GM19328 (cell line): ENCODE data around the gene DNAJB7.
A peak's percentile ranks its signal among the peaks of the same experiment; 100 is the strongest.
"Not testable (repeated sequence)": the region's sequence is repeated elsewhere in the genome, so short reads cannot be mapped to it uniquely, and the experiment has no call there.

Source experiments
- ATAC-seq: cut with Tn5 transposase; IDR thresholded peaks from one replicate; pipeline ENCODE4 v1.9.1; 2021; ENCODE audit warnings: mild to moderate bottlenecking, moderate library complexity; ENCODE audit not compliant: unreplicated experiment

Gene DNAJB7

GRCh38 chr22:40845816-40846215 is 16.1 kb downstream of the DNAJB7 start:
- not testable (repeated sequence) for ATAC-seq

- ATAC-seq: no peak
Measured at GRCh38 chr22:40844951-40845350, 17.0 kb downstream of the DNAJB7 start.

- ATAC-seq: no peak
Measured at GRCh38 chr22:40838486-40838885, 23.4 kb downstream of the DNAJB7 start.

- ATAC-seq: no peak
Measured at GRCh38 chr22:40834619-40835018, 27.3 kb downstream of the DNAJB7 start.

- ATAC-seq: no peak
Measured at GRCh38 chr22:40829131-40829530, 32.8 kb downstream of the DNAJB7 start.

GRCh38 chr22:40826984-40827741 is 34.8 kb downstream of the DNAJB7 start:
- no peak for ATAC-seq

GRCh38 chr22:40826292-40826691 is 35.6 kb downstream of the DNAJB7 start:
- ATAC-seq: not testable (repeated sequence)

- ATAC-seq: no peak
Measured at GRCh38 chr22:40823426-40823825, 38.5 kb downstream of the DNAJB7 start.

GRCh38 chr22:40819599-40820140 is 42.2 kb downstream of the DNAJB7 start:
- no peak for ATAC-seq

- ATAC-seq: peak; percentile 51
Measured at GRCh38 chr22:40818747-40819598, 42.9 kb downstream of the DNAJB7 start, which contains the start of gene SLC25A17. SLC25A17 (minus strand) TSS chr22:40819346; CDS start chr22:40819248, 98 bp downstream.

GRCh38 chr22:40818192-40818746 is 43.6 kb downstream of the DNAJB7 start:
- ATAC-seq: no peak

- no peak for ATAC-seq
Measured at GRCh38 chr22:40817737-40818136, 44.2 kb downstream of the DNAJB7 start.

- ATAC-seq: no peak
Measured at GRCh38 chr22:40813912-40814315, 48.0 kb downstream of the DNAJB7 start.
